HCT116 (cell line): ENCODE results near the gene WDR35. TPM values are rescaled to one million over a fixed set of nuclear protein-coding genes. Genes with fewer than 3 reads are reported as not detected.
"Not testable (repeated sequence)": the region's sequence is repeated elsewhere in the genome, so short reads cannot be mapped to it uniquely, and the experiment has no call there.

Source experiments
- ATAC-seq: fragments of 200-7000 bp; cut with Tn5 transposase; 2 replicates; pipeline ENCODE4 v1.9.1; 2020; ENCODE audit warnings: mild to moderate bottlenecking, moderate library complexity
- BruUV-seq: library from RNA; stranded (reverse); fragments of 400-500 nt; replicated peaks from 2 replicates; lab custom pipeline; 2021; lab: Mats Ljungman, UMichigan
- CTCF ChIA-PET: fragments of 300-600 bp; sonication (Branson Sonifier 250); formaldehyde crosslinking; loops from one replicate; lab custom pipeline; 2021; ENCODE audit warnings: antibody characterized with exemption; lab: Charles Lee
- POLR2A ChIA-PET: fragments of 300-600, 350-600 bp; sonication (Branson Sonifier 250); formaldehyde crosslinking; loops from one replicate; lab custom pipeline; 2021; ENCODE audit warnings: antibody characterized with exemption; lab: Charles Lee
- RAD21 ChIA-PET, 2 experiments: fragments of 300-600 bp; sonication (Branson Sonifier 250); formaldehyde crosslinking; loops; one replicate each; lab custom pipeline; 2023; ENCODE audit warnings: low total read pairs in 2 of 2; ENCODE audit not compliant: uncharacterized antibody in 2 of 2, unreplicated experiment in 2 of 2, low non-redundant PET in 1 of 2; lab: Charles Lee
- DNase-seq: peaks from one replicate; pipeline ENCODE4 v3.0.0-alpha.2; 2010; ENCODE audit warnings: low read depth, low spot score
- H2AFZ ChIP-seq: fragments of 200-600 bp; shearing (Covaris generic), sonication (generic); 2 replicates; pipeline ENCODE4 v1.6.1; 2017; ENCODE audit warnings: low read depth, mixed run types, mixed read lengths, antibody characterized with exemption, low read length; ENCODE audit not compliant: poor library complexity, severe bottlenecking
- H3K27ac ChIP-seq: 2 replicates; pipeline ENCODE4 v1.5.1; 2012; ENCODE audit warnings: low read depth, low read length
- H3K27me3 ChIP-seq: fragments of 200-600 bp; sonication (generic); 2 replicates; pipeline ENCODE4 v1.6.1; 2016; ENCODE audit warnings: mixed run types, low read length, mixed read lengths; ENCODE audit not compliant: insufficient read depth
- H3K36me3 ChIP-seq, 2 experiments: fragments of 200-500 bp in 1 of 2; fragments of 200-600 bp in 1 of 2; sonication (Bioruptor generic) in 1 of 2; sonication (generic) in 1 of 2; 2 replicates each; pipeline versions ENCODE4 v1.5.1 to v1.6.1; 2014 to 2016; ENCODE audit warnings: low read length in 2 of 2, inconsistent platforms in 1 of 2, mixed read lengths in 1 of 2, mixed run types in 1 of 2; ENCODE audit not compliant: insufficient read depth in 2 of 2, control insufficient read depth in 1 of 2
- H3K4me1 ChIP-seq, 2 experiments: fragments of 200-600 bp in 1 of 2; sonication (generic) in 1 of 2; 2 replicates each; pipeline versions ENCODE4 v1.5.1 to v1.6.1; 2012 to 2017; ENCODE audit warnings: low read length in 2 of 2, inconsistent platforms in 1 of 2, mild to moderate bottlenecking in 1 of 2, mixed read lengths in 1 of 2, mixed run types in 1 of 2, moderate library complexity in 1 of 2; ENCODE audit not compliant: insufficient read depth in 2 of 2, control insufficient read depth in 1 of 2
- H3K4me2 ChIP-seq: fragments of 200-600 bp; sonication (generic); 2 replicates; pipeline ENCODE4 v1.6.1; 2017; ENCODE audit warnings: mixed run types, low read length, mixed read lengths
- H3K4me3 ChIP-seq, 2 experiments: fragments of 200-600 bp in 1 of 2; sonication (generic) in 1 of 2; replicated peaks in 1 of 2; 2 replicates each; pipeline ENCODE4 v1.5.1; 2011 to 2016; ENCODE audit warnings: low read length in 2 of 2, control low read depth in 1 of 2, low read depth in 1 of 2, mild to moderate bottlenecking in 1 of 2, mixed read lengths in 1 of 2, mixed run types in 1 of 2
- H3K79me2 ChIP-seq: fragments of 200-600 bp; sonication (generic); 2 replicates; pipeline ENCODE4 v1.6.1; 2017; ENCODE audit warnings: mild to moderate bottlenecking, mixed run types, low read length, moderate library complexity, mixed read lengths; ENCODE audit not compliant: insufficient read depth
- H3K9ac ChIP-seq: fragments of 200-600 bp; sonication (generic); 2 replicates; pipeline ENCODE4 v1.6.1; 2016; ENCODE audit warnings: low read length, mixed read lengths
- H3K9me2 ChIP-seq: fragments of 200-600 bp; sonication (generic), shearing (Covaris generic); 2 replicates; pipeline ENCODE4 v1.6.1; 2017; ENCODE audit warnings: mixed run types, mild to moderate bottlenecking, moderate library complexity; ENCODE audit not compliant: insufficient read depth
- H3K9me3 ChIP-seq, 2 experiments: fragments of 200-500 bp in 1 of 2; fragments of 200-600 bp in 1 of 2; sonication (Bioruptor generic) in 1 of 2; sonication (generic) in 1 of 2; 2 replicates each; pipeline ENCODE4 v1.6.1; 2014 to 2017; ENCODE audit warnings: low read length in 2 of 2, mixed read lengths in 2 of 2, inconsistent platforms in 1 of 2, low read depth in 1 of 2, mild to moderate bottlenecking in 1 of 2, mixed run types in 1 of 2, moderate library complexity in 1 of 2; ENCODE audit not compliant: control insufficient read depth in 1 of 2, insufficient read depth in 1 of 2
- H4K20me1 ChIP-seq: fragments of 200-600 bp; sonication (generic), shearing (Covaris generic); 2 replicates; pipeline ENCODE4 v1.6.1; 2017; ENCODE audit warnings: mixed run types, mild to moderate bottlenecking, moderate library complexity; ENCODE audit not compliant: insufficient read depth
- CBX3 ChIP-seq: IDR thresholded peaks from 2 replicates; pipeline ENCODE4 v1.6.1; 2012; ENCODE audit warnings: low read depth
- CEBPB ChIP-seq: IDR thresholded peaks from 2 replicates; pipeline ENCODE4 v1.6.1; 2012; ENCODE audit warnings: low read depth
- EGR1 ChIP-seq: IDR thresholded peaks from 2 replicates; pipeline ENCODE4 v1.6.1; 2012; ENCODE audit warnings: low read depth
- EZH2phosphoT487 ChIP-seq: fragments of 200-600 bp; IDR thresholded peaks from 2 replicates; pipeline ENCODE4 v1.6.1; 2018; ENCODE audit warnings: antibody characterized with exemption, borderline replicate concordance
- FOSL1 ChIP-seq: IDR thresholded peaks from 2 replicates; pipeline ENCODE4 v1.6.1; 2012; ENCODE audit warnings: low read depth
- RAD21 ChIP-seq: IDR thresholded peaks from 2 replicates; pipeline ENCODE4 v1.6.1; 2012; ENCODE audit warnings: low read depth, mild to moderate bottlenecking
- SIN3A ChIP-seq: IDR thresholded peaks from 2 replicates; pipeline ENCODE4 v1.6.1; 2012; ENCODE audit warnings: low read depth
- TCF7L2 ChIP-seq: IDR thresholded peaks from 2 replicates; pipeline ENCODE4 v1.7.0; 2011; ENCODE audit warnings: borderline replicate concordance, inconsistent platforms; ENCODE audit not compliant: insufficient read depth, insufficient read length; ENCODE audit errors: extremely low read depth
- ZNF274 ChIP-seq: fragments of 200-500 bp; sonication (Bioruptor generic); IDR thresholded peaks from 2 replicates; pipeline ENCODE4 v1.6.1; 2014; ENCODE audit warnings: mild to moderate bottlenecking, low read depth, low read length, inconsistent platforms
- intact Hi-C: fragments of 100-400 bp; cut with micrococcal nuclease; formaldehyde crosslinking; loops from 2 replicates; pipeline ENCODE4 v1.10.0; 2022
- total RNA-seq: library from RNA; stranded (reverse); gene quantifications from one replicate; pipeline ENCODE4 v1.2.1, GENCODE V29; 2021; ENCODE audit not compliant: unreplicated experiment
- TF ChIP-seq, protein P1 (sequence below): IDR thresholded peaks from 2 replicates; pipeline ENCODE4 v1.6.1; 2012; ENCODE audit warnings: low read depth
- TF ChIP-seq, protein P2 (sequence below), 3 experiments: fragments of 200-600 bp in 1 of 3; sonication (generic) in 1 of 3; IDR thresholded peaks in 2 of 3; conservative IDR thresholded peaks in 1 of 3; 2 replicates each; pipeline ENCODE4 v1.5.1; 2012 to 2017; ENCODE audit warnings: low read depth in 2 of 3, low read length in 2 of 3, antibody characterized with exemption in 1 of 3, borderline replicate concordance in 1 of 3, control low read depth in 1 of 3, mild to moderate bottlenecking in 1 of 3, mixed read lengths in 1 of 3, mixed run types in 1 of 3, moderate library complexity in 1 of 3; ENCODE audit not compliant: insufficient read depth in 1 of 3

Gene WDR35
- total RNA-seq, 1 experiment from 2014 or later = 9.6 TPM

DNA sequence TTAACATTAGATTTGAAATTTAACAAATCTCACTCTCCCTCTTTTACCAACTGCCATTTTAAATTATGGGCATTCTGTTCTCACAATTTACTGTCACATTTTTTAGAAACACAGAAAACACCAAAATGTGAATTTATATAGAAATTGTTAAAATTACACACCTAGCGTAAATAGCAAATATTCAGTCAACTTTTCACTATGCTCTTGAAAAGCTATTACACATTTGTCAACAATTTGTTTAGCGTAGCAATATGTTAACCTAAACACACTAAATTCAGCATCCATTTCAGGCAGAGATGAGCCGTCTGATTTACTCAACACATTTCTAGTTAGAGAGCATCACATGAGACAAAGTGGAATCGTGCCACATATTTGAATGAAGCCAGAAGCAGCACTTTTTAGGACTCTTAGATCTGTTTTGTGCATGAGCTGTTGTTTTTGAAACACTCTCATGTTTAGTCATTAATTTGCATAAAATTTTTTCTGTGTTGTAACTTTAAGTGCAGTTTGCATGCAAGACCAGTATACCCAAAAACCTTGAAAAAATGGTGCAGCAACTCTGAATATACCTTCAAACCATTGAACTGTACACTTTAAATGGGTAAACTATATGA, 96.3 kb downstream of the WDR35 start:
- ATAC-seq (no peak), DNase-seq (no peak)
- Histone ChIP-seq H3K79me2 (peaks cover 14% of the 10 kb centered on the region), H3K9ac (no peak overlapping the region), H3K9me2 (no peaks in the 10 kb centered on the region), H3K4me2 (no peak overlapping the region), H3K27ac (no peak overlapping the region), H3K36me3 (no peaks in the 10 kb centered on the region), H3K9me3 (no peaks in the 10 kb centered on the region), H3K4me1 (no peaks in the 10 kb centered on the region), H3K27me3 (no peaks in the 10 kb centered on the region), H4K20me1 (no peaks in the 10 kb centered on the region), H3K4me3 (no peak overlapping the region), H2AFZ (no peak overlapping the region)
- ChIA-PET RAD21 (no interaction called here), CTCF (no interaction called here), POLR2A (no interaction called here)
- BruUV-seq = no TSS peak
- intact Hi-C loops = no loop called here
- TF ChIP-seq, protein P1, sequence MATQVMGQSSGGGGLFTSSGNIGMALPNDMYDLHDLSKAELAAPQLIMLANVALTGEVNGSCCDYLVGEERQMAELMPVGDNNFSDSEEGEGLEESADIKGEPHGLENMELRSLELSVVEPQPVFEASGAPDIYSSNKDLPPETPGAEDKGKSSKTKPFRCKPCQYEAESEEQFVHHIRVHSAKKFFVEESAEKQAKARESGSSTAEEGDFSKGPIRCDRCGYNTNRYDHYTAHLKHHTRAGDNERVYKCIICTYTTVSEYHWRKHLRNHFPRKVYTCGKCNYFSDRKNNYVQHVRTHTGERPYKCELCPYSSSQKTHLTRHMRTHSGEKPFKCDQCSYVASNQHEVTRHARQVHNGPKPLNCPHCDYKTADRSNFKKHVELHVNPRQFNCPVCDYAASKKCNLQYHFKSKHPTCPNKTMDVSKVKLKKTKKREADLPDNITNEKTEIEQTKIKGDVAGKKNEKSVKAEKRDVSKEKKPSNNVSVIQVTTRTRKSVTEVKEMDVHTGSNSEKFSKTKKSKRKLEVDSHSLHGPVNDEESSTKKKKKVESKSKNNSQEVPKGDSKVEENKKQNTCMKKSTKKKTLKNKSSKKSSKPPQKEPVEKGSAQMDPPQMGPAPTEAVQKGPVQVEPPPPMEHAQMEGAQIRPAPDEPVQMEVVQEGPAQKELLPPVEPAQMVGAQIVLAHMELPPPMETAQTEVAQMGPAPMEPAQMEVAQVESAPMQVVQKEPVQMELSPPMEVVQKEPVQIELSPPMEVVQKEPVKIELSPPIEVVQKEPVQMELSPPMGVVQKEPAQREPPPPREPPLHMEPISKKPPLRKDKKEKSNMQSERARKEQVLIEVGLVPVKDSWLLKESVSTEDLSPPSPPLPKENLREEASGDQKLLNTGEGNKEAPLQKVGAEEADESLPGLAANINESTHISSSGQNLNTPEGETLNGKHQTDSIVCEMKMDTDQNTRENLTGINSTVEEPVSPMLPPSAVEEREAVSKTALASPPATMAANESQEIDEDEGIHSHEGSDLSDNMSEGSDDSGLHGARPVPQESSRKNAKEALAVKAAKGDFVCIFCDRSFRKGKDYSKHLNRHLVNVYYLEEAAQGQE = no peak
- TF ChIP-seq CEBPB (no peak), SIN3A (no peak), TCF7L2 (no peak), EZH2phosphoT487 (no peak), EGR1 (no peak), FOSL1 (no peak), RAD21 (no peak), CBX3 (no peak), ZNF274 (no peak)
- TF ChIP-seq, protein P2, sequence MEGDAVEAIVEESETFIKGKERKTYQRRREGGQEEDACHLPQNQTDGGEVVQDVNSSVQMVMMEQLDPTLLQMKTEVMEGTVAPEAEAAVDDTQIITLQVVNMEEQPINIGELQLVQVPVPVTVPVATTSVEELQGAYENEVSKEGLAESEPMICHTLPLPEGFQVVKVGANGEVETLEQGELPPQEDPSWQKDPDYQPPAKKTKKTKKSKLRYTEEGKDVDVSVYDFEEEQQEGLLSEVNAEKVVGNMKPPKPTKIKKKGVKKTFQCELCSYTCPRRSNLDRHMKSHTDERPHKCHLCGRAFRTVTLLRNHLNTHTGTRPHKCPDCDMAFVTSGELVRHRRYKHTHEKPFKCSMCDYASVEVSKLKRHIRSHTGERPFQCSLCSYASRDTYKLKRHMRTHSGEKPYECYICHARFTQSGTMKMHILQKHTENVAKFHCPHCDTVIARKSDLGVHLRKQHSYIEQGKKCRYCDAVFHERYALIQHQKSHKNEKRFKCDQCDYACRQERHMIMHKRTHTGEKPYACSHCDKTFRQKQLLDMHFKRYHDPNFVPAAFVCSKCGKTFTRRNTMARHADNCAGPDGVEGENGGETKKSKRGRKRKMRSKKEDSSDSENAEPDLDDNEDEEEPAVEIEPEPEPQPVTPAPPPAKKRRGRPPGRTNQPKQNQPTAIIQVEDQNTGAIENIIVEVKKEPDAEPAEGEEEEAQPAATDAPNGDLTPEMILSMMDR (IDR thresholded peaks at IDR 0.05 in 2 of 3, conservative IDR thresholded peaks at IDR 0.05 in 1 of 3; ENCODE audit: borderline replicate concordance in 1 of 3, insufficient read depth in 1 of 3, low read depth in 2 of 3, low read length in 2 of 3) = no peak

DNA sequence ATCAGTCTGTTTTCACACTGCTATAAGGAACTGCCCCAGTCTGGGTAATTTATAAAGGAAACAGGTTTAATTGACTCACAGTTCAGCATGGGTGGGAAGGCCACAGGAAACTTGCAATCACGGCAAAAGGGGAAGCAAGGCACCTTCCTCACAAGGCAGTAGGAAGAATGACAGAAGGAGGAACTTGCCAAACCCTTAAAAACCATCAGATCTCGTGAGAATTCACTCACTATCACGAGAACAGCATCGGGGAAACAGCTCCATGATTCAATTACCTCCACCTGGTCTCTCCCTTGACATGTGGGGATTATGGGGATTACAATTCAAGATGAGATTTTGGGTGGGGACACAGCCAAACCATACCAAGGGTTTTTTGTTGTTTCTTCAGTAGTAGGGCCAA, 97.9 kb downstream of the WDR35 start:
- RAD21 ChIA-PET, intact Hi-C loops, ATAC-seq, DNase-seq, H3K4me2 ChIP-seq, H4K20me1 ChIP-seq, H3K9me2 ChIP-seq, H2AFZ ChIP-seq, CTCF ChIA-PET, H3K79me2 ChIP-seq, POLR2A ChIA-PET, H3K27me3 ChIP-seq, BruUV-seq, H3K4me3 ChIP-seq, H3K4me1 ChIP-seq, H3K27ac ChIP-seq, H3K9ac ChIP-seq, H3K36me3 ChIP-seq, H3K9me3 ChIP-seq: not testable (repeated sequence)
